Activated CD8-positive, alpha-beta memory T cell treated with anti-CD3 and anti-CD28 coated beads for 1 hour (primary cell): ENCODE measurements around the gene STAC3.

Source experiments
- DNase-seq, 2 donors: peaks; one replicate each; pipeline ENCODE4 v3.0.0-alpha.2; 2020; ENCODE audit warnings: low read depth in 1 of 2; ENCODE audit errors: extremely low read depth in 1 of 2

Gene STAC3

GRCh38 chr12:57195611-57196371 is 55.2 kb downstream of the STAC3 start:
- DNase-seq = no peak

GRCh38 chr12:57195186-57195585 is 55.8 kb downstream of the STAC3 start:
- DNase-seq = no peak

- no peak for DNase-seq
Observed at GRCh38 chr12:57194253-57194652, 56.7 kb downstream of the STAC3 start.

- DNase-seq = no peak
Observed at GRCh38 chr12:57193706-57194245, 57.2 kb downstream of the STAC3 start.
